ENCODE measurements around the gene ADM5. TPM values are rescaled to one million over a fixed set of nuclear protein-coding genes. Genes with fewer than 3 reads are reported as not detected.

ADM5 gene
- total and polyA plus RNA-seq, 11 donors = 0.14 to 1.6 (median 0.60) TPM; not detected in 1

DNA sequence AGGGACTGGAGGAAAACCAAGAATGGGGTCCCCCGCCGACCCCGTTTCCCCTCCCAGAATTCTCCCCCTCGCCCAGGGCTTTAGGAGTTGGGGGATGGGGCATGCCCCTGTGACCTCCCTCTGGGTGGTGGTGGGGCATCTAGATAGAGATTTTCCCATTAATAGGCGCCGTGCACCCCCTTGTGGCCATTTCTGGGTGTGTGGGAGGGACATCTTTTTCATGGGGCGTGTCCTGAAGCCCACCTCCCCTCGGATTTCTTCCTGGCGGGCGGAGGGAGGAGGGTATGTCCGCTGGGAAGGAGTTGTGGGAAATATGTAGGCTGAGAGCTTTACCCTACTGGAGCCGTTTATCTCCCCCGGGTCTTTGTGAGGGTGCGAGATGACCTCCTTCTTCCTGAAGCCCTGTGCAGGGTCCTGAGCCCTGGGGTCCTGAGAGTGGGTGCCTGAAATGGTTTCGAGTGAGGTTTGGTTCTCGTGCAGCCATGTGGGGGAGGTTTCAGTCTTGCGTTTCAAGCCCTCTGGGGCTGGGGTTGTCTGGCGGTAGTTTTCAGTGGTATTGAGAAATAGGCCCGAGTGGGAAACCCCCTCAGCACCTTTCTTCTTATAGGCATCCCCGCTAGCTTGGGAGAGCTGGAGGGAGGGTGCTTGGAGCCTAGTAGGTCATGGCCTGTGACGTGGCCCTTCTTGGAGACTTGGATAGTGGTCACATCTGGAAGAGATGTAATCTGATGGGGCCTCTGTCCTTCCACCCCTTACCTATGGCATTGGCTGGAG is 11.3 kb upstream of the ADM5 start:
- WGBS, 4 donors = 3 to 6% (median 4%) methylated on average over 21 of the region's 21 CpGs
- ATAC-seq (no peak), DNase-seq (peak in 4 of 5 donors; percentile 65 to 78 (median 72))
- Histone ChIP-seq H3K4me3 (peak overlapping the region; percentile 71 to 100 (median 94)), H3K36me3 (peaks cover 0 to 24% (median 22%) of the 10 kb centered on the region in 9 donors), H3K9me3 (no peaks in the 10 kb centered on the region), H3K27ac (peak overlapping the region; percentile 80 to 100 (median 95)), H3K4me1 (peaks cover 0 to 54% (median 37%) of the 10 kb centered on the region in 12 donors), H3K27me3 (no peaks in the 10 kb centered on the region)
- TF ChIP-seq POLR2A (IDR thresholded peaks at IDR 0.05) = no peak
- TF ChIP-seq, protein P1, sequence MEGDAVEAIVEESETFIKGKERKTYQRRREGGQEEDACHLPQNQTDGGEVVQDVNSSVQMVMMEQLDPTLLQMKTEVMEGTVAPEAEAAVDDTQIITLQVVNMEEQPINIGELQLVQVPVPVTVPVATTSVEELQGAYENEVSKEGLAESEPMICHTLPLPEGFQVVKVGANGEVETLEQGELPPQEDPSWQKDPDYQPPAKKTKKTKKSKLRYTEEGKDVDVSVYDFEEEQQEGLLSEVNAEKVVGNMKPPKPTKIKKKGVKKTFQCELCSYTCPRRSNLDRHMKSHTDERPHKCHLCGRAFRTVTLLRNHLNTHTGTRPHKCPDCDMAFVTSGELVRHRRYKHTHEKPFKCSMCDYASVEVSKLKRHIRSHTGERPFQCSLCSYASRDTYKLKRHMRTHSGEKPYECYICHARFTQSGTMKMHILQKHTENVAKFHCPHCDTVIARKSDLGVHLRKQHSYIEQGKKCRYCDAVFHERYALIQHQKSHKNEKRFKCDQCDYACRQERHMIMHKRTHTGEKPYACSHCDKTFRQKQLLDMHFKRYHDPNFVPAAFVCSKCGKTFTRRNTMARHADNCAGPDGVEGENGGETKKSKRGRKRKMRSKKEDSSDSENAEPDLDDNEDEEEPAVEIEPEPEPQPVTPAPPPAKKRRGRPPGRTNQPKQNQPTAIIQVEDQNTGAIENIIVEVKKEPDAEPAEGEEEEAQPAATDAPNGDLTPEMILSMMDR (IDR thresholded peaks at IDR 0.05) = peak; percentile 46 to 69 (median 60)
- intact Hi-C loops (cut with DNase I) = loop anchor here in 7 of 10 donors (1.0 to 10.0 kb wide), 13 partner anchors 37 to 235 kb away; partner anchors contain the start of genes PRR12 (in 3 of the 7), PNKP (in 2 of the 7), RPS11 (in 2 of the 7) and AP2A1 (in 1 of the 7)

DNA sequence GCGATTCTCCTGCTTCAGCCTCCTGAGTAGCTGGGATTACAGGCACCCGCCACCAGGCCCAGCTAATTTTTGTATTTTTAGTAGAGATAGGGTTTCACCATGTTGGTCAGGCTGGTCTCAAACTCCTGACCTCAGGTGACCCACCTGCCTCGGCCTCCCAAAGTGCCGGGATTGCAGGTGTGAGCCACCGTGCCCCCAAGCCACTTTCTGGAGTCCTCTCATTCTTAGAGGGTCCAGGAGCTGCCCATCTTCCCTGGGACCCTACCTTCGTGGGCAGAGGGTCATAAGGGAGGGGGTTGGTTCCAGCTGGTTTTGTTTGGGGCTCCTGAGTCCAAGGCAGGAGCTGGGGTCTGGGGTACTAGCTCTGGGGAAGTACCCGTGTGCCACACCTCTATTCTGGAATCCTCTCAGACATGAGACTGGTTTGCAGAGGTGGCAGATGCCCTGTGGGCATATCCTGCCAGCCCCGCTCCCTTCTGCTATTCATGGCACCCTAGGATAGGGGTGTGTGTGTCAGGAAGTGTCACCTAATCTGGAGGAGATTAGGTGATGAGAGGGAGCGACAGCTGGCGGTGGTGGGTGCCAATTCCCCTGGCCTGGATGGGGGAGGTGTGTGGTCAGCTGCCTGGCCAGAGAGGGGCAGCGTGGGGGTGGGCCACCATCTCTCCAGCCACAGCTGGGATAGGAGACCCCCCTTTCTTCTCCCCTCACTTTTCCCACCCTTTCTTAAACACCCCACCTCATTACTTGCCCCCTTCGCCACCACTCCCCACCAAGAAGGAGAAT is 10.2 kb upstream of the ADM5 start:
- no peak for ATAC-seq
- TF ChIP-seq, protein P1 (IDR thresholded peaks at IDR 0.05) = no peak
- no peak for TF ChIP-seq POLR2A (IDR thresholded peaks at IDR 0.05)
- DNase-seq = peak in 2 of 5 donors; percentile 28 to 52
- no peaks in the 10 kb centered on the region for H3K9me3 ChIP-seq
- peaks cover 0 to 55% (median 37%) of the 10 kb centered on the region in 12 donors for H3K4me1 ChIP-seq
- H3K27me3 ChIP-seq = no peaks in the 10 kb centered on the region
- intact Hi-C loops (cut with DNase I) = loop anchor here in 7 of 10 donors (5.0 to 10.0 kb wide), 10 partner anchors 84 to 188 kb away; partner anchors contain the start of genes PRR12 (in 3 of the 7), PNKP (in 2 of the 7), RPS11 (in 2 of the 7) and AP2A1 (in 1 of the 7)
- 48 to 54% (median 52%) methylated on average over 10 to 12 of the region's 12 CpGs for WGBS, 4 donors
- H3K27ac ChIP-seq = peak overlapping the region in 11 of 12 donors; percentile 3 to 100 (median 66)
- peaks cover 0 to 35% (median 33%) of the 10 kb centered on the region in 9 donors for H3K36me3 ChIP-seq
- H3K4me3 ChIP-seq = peak overlapping the region in 1 of 12 donors; percentile 99

DNA sequence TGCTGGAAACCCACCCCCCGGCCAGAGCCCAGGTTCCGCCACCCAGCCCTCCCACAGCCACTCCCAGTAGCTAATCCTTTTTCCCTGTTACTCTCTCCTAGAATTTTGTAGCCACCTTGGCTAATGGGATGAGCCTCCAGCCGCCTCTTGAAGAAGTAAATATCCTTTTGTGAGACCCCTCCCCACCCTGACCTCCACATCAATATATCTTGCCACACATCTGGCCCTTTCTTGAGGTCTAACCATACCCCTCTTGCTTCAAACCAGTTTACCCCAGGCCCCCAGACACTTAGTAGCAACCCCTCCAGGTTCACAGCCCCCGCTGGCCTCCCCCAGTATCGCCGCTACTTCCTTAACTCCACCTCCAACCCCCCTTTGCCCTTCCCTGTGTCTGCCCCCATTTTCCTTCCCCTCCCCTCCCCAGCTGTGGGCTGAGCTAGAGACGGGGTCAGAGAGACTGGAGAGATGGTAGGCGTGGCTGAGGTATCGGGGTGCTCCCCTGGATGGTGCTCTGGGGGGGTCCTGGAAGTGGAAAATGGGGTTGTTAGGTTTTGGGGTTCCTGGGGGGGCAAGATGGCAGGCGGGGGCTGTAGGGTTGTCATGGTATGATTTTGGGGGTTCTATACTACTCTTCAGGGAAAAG is 9.5 kb upstream of the ADM5 start:
- TF ChIP-seq, protein P1 (IDR thresholded peaks at IDR 0.05) = no peak
- no peak for TF ChIP-seq POLR2A (IDR thresholded peaks at IDR 0.05)
- ATAC-seq = no peak
- peaks cover 0 to 62% (median 37%) of the 10 kb centered on the region in 12 donors for H3K4me1 ChIP-seq

More for the DNA sequence above, 9.5 kb upstream of the ADM5 start:
- no peak for DNase-seq
- Histone ChIP-seq H3K36me3 (peaks cover 0 to 42% (median 40%) of the 10 kb centered on the region in 9 donors), H3K27ac (peak overlapping the region in 10 of 12 donors; percentile 27 to 100 (median 72)), H3K4me3 (peak overlapping the region in 4 of 12 donors; percentile 18 to 40 (median 36)), H3K27me3 (no peaks in the 10 kb centered on the region), H3K9me3 (no peaks in the 10 kb centered on the region)
- intact Hi-C loops (cut with DNase I) = loop anchor here in 7 of 10 donors (2.0 to 10.0 kb wide), 12 partner anchors 85 to 285 kb away; partner anchors contain the start of genes PRR12 (in 3 of the 7), PNKP (in 2 of the 7), RPS11 (in 2 of the 7) and AP2A1 (in 1 of the 7)
- 54 to 62% (median 58%) methylated on average over 10 of the region's 10 CpGs for WGBS, 4 donors
